Hematopoietic multipotent progenitor cell treated with erythropoietin and hydrocortisone succinate and interleukin-3 and kit ligand, for 6 days (in vitro differentiated cells): Measurements from ENCODE around the gene LDLRAD2.
"Not testable (repeated sequence)": the region's sequence is repeated elsewhere in the genome, so short reads cannot be mapped to it uniquely, and the experiment has no call there.

ENCODE experiments used
- DNase-seq: peaks from one replicate; pipeline ENCODE4 v3.0.0-alpha.2; 2015

Gene LDLRAD2

GRCh38 chr1:21783679-21784603 is 28.1 kb upstream of the LDLRAD2 start:
- DNase-seq: peak; percentile 99

- DNase-seq: not testable (repeated sequence)
Measured at GRCh38 chr1:21785764-21786163, 26.3 kb upstream of the LDLRAD2 start.

- no peak for DNase-seq
Measured at GRCh38 chr1:21786640-21787039, 25.4 kb upstream of the LDLRAD2 start.

- no peak for DNase-seq
Measured at GRCh38 chr1:21793104-21793503, 19.0 kb upstream of the LDLRAD2 start.

- DNase-seq: peak; percentile 72
Measured at GRCh38 chr1:21794656-21795055, 17.4 kb upstream of the LDLRAD2 start.

GRCh38 chr1:21795075-21795474 is 17.0 kb upstream of the LDLRAD2 start:
- no peak for DNase-seq

GRCh38 chr1:21799730-21800129 is 12.3 kb upstream of the LDLRAD2 start:
- DNase-seq: no peak

GRCh38 chr1:21801100-21801499 is 11.0 kb upstream of the LDLRAD2 start:
- no peak for DNase-seq

- no peak for DNase-seq
Measured at GRCh38 chr1:21804536-21804935, 7.5 kb upstream of the LDLRAD2 start.

- no peak for DNase-seq
Measured at GRCh38 chr1:21813542-21813941, 1.5 kb downstream of the LDLRAD2 start.

- DNase-seq: peak; percentile 59
Measured at GRCh38 chr1:21814241-21814918, 2.3 kb downstream of the LDLRAD2 start.

- DNase-seq: no peak
Measured at GRCh38 chr1:21814981-21815582, 3.0 kb downstream of the LDLRAD2 start.

- peak; percentile 39 for DNase-seq
Measured at GRCh38 chr1:21815724-21816321, 3.8 kb downstream of the LDLRAD2 start.

- no peak for DNase-seq
Measured at GRCh38 chr1:21816602-21817302, 4.7 kb downstream of the LDLRAD2 start.

GRCh38 chr1:21818656-21819055 is 6.6 kb downstream of the LDLRAD2 start:
- peak; percentile 89 for DNase-seq

GRCh38 chr1:21820597-21821232 is 8.7 kb downstream of the LDLRAD2 start:
- no peak for DNase-seq

- no peak for DNase-seq
Measured at GRCh38 chr1:21821385-21822019, 9.4 kb downstream of the LDLRAD2 start.

- DNase-seq: peak; percentile 75
Measured at GRCh38 chr1:21822349-21822748, 10.3 kb downstream of the LDLRAD2 start.

- peak; percentile 53 for DNase-seq
Measured at GRCh38 chr1:21823206-21823979, 11.3 kb downstream of the LDLRAD2 start.

GRCh38 chr1:21823980-21824702 is 12.1 kb downstream of the LDLRAD2 start:
- DNase-seq: no peak
